ENCODE results near the gene LRRC37A3.
"Not testable (repeated sequence)": the region's sequence is repeated elsewhere in the genome, so short reads cannot be mapped to it uniquely, and the experiment has no call there.

DNA sequence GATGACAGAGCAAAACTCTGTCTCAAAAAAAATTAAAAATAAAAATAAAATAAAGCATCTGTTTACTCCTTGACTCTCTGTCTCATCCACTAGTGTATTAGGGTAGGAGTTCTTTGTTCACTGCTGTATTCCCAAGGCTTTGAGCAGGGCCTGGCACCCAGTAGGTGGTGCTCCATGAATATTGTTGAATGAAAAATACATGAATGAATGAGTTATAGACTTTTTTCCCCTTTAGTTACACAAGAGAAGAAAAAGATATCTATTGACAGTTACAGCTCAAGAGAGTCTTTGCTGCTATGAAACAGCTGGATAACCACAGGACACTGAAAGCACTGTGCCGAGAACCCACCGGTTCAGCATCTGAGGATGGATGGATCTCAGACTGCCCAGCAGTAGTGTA, 44.5 kb upstream of the LRRC37A3 start:
- TF ChIP-seq, protein P1, sequence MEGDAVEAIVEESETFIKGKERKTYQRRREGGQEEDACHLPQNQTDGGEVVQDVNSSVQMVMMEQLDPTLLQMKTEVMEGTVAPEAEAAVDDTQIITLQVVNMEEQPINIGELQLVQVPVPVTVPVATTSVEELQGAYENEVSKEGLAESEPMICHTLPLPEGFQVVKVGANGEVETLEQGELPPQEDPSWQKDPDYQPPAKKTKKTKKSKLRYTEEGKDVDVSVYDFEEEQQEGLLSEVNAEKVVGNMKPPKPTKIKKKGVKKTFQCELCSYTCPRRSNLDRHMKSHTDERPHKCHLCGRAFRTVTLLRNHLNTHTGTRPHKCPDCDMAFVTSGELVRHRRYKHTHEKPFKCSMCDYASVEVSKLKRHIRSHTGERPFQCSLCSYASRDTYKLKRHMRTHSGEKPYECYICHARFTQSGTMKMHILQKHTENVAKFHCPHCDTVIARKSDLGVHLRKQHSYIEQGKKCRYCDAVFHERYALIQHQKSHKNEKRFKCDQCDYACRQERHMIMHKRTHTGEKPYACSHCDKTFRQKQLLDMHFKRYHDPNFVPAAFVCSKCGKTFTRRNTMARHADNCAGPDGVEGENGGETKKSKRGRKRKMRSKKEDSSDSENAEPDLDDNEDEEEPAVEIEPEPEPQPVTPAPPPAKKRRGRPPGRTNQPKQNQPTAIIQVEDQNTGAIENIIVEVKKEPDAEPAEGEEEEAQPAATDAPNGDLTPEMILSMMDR (conservative IDR thresholded peaks at IDR 0.05): not testable (repeated sequence)
- not testable (repeated sequence) for TF ChIP-seq EZH2 (IDR thresholded peaks at IDR 0.05; ENCODE audit: low read depth)

Measured in PC-9 (cell line).